ENCODE measurements around the gene NFKBIA. TPM values are rescaled to one million over a fixed set of nuclear protein-coding genes. Genes with fewer than 3 reads are reported as not detected.
A peak's percentile ranks its signal among the peaks of the same experiment; 100 is the strongest.

The NFKBIA gene
- total RNA-seq, 4 donors from 2014 or later, result 185 to 379 (median 320) TPM

GRCh38 chr14:35388656-35389314 is 15.8 kb downstream of the NFKBIA start:
- no peak overlapping the region for H3K4me3 ChIP-seq
- intact Hi-C loops (cut with DNase I; ENCODE audit: low total_unique reads) (no loop called here), in situ Hi-C loops (cut with MboI; ENCODE audit: low sequenced_read_pairs in 4 of 4) (no loop called here)
- H3K4me1 ChIP-seq, result peaks cover 30 to 44% of the 10 kb centered on the region in 2 donors
- DNase-seq (peak; percentile 22 to 82), ATAC-seq (peak in 1 of 2 donors; percentile 4)
- TF ChIP-seq POLR2A (IDR thresholded peaks at IDR 0.05) (no peak), CTCF (IDR thresholded peaks at IDR 0.05 in 4 of 5, conservative IDR thresholded peaks at IDR 0.05 in 1 of 5) (no peak)
- no peaks in the 10 kb centered on the region for H3K36me3 ChIP-seq
- H3K27ac ChIP-seq, result peak overlapping the region; percentile 15 to 70 (median 53)
- H3K9me3 ChIP-seq, result no peaks in the 10 kb centered on the region
- no peaks in the 10 kb centered on the region for H3K27me3 ChIP-seq

GRCh38 chr14:35387713-35388579 is 16.6 kb downstream of the NFKBIA start:
- TF ChIP-seq CTCF (IDR thresholded peaks at IDR 0.05 in 4 of 5, conservative IDR thresholded peaks at IDR 0.05 in 1 of 5), result no peak
- TF ChIP-seq POLR2A (IDR thresholded peaks at IDR 0.05), result no peak
- no peak overlapping the region for H3K4me3 ChIP-seq
- H3K9me3 ChIP-seq, result no peaks in the 10 kb centered on the region
- no peaks in the 10 kb centered on the region for H3K27me3 ChIP-seq
- intact Hi-C loops (cut with DNase I; ENCODE audit: low total_unique reads) (no loop called here), in situ Hi-C loops (cut with MboI; ENCODE audit: low sequenced_read_pairs in 4 of 4) (no loop called here)
- ATAC-seq, result no peak
- H3K36me3 ChIP-seq, result no peaks in the 10 kb centered on the region
- DNase-seq, result no peak
- peak overlapping the region; percentile 15 to 93 (median 53) for H3K27ac ChIP-seq
- peaks cover 37 to 50% of the 10 kb centered on the region in 2 donors for H3K4me1 ChIP-seq

GRCh38 chr14:35387219-35387618 is 17.3 kb downstream of the NFKBIA start:
- H3K4me3 ChIP-seq, result no peak overlapping the region
- H3K27me3 ChIP-seq, result no peaks in the 10 kb centered on the region
- H3K36me3 ChIP-seq, result no peaks in the 10 kb centered on the region
- in situ Hi-C loops (cut with MboI; ENCODE audit: low sequenced_read_pairs in 4 of 4) (no loop called here), intact Hi-C loops (cut with DNase I; ENCODE audit: low total_unique reads) (no loop called here)
- ATAC-seq (no peak), DNase-seq (no peak)
- peaks cover 37 to 50% of the 10 kb centered on the region in 2 donors for H3K4me1 ChIP-seq
- H3K27ac ChIP-seq, result peak overlapping the region; percentile 86 to 93 (median 90)
- TF ChIP-seq CTCF (IDR thresholded peaks at IDR 0.05 in 4 of 5, conservative IDR thresholded peaks at IDR 0.05 in 1 of 5) (no peak), POLR2A (IDR thresholded peaks at IDR 0.05) (no peak)
- no peaks in the 10 kb centered on the region for H3K9me3 ChIP-seq

GRCh38 chr14:35386673-35387125 is 17.9 kb downstream of the NFKBIA start:
- no peaks in the 10 kb centered on the region for H3K36me3 ChIP-seq
- peaks cover 37 to 50% of the 10 kb centered on the region in 2 donors for H3K4me1 ChIP-seq
- intact Hi-C loops (cut with DNase I; ENCODE audit: low total_unique reads) (no loop called here), in situ Hi-C loops (cut with MboI; ENCODE audit: low sequenced_read_pairs in 4 of 4) (no loop called here)
- no peaks in the 10 kb centered on the region for H3K27me3 ChIP-seq
- H3K27ac ChIP-seq, result peak overlapping the region; percentile 86 to 93 (median 90)
- ATAC-seq, result no peak
- TF ChIP-seq POLR2A (IDR thresholded peaks at IDR 0.05), result no peak
- no peak for TF ChIP-seq CTCF (IDR thresholded peaks at IDR 0.05 in 4 of 5, conservative IDR thresholded peaks at IDR 0.05 in 1 of 5)
- no peak overlapping the region for H3K4me3 ChIP-seq
- H3K9me3 ChIP-seq, result no peaks in the 10 kb centered on the region
- no peak for DNase-seq
